Stimulated activated naive CD8-positive, alpha-beta T cell treated with anti-CD3 and anti-CD28 coated beads, Interleukin-15, amount 100 ng/mL, for 72 hours (primary cell): ENCODE data around the gene APOL4.

Experiments used
- ATAC-seq: fragments of 150-1000 bp; cut with Tn5 transposase; 2 replicates; pipeline ENCODE4 v1.10.0; 2021; ENCODE audit warnings: mild to moderate bottlenecking, moderate library complexity
- DNase-seq, 2 donors: peaks; one replicate each; pipeline ENCODE4 v3.0.0; 2021 to 2022
- H3K27ac Mint-ChIP-seq, 2 donors: one replicate each; pipeline ENCODE4 v1.8.0; 2022; ENCODE audit warnings: mild to moderate bottlenecking in 2 of 2, mixed read lengths in 2 of 2, moderate library complexity in 2 of 2
- H3K27me3 Mint-ChIP-seq: one replicate; pipeline ENCODE4 v1.8.0; 2022; ENCODE audit warnings: mixed read lengths
- H3K4me1 Mint-ChIP-seq: one replicate; pipeline ENCODE4 v1.8.0; 2022; ENCODE audit warnings: mild to moderate bottlenecking, mixed read lengths
- H3K4me3 Mint-ChIP-seq, 2 donors: one replicate each; pipeline ENCODE4 v1.8.0; 2022; ENCODE audit warnings: mild to moderate bottlenecking in 2 of 2, mixed read lengths in 2 of 2, moderate library complexity in 1 of 2
- H3K9me3 Mint-ChIP-seq, 2 donors: one replicate each; pipeline ENCODE4 v1.8.0; 2022; ENCODE audit warnings: mixed read lengths in 2 of 2

Gene APOL4

DNA sequence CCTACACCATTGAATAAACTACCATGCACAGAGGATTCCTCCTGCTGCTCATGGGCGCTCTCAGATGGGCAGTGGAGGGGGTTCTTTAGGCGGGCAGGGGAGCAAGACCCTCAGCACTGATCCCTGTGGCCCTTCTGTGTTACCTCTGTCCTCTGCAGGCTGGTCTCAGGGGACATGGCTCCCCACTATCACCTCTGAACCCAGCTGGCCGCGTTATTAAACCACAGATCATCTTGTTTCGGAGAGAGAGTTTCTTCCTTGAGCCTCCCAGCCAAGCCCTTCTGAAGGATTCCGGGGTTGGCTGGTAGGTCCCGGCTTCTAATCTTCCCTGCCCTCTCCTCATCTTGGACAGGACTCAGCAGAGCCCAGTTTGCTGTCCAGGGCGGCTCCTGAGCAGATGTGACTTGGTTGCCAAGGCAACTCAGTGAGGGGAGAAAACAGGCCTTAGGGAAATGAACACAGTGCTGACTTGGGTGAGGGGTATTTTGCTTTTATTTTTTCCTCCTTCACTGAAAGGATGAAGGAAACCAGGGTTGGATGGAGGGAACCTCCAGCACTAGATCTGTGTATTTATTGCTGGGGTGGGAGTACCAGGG is 54.3 kb downstream of the APOL4 start:
- Mint-ChIP-seq H3K9me3 (peaks cover 7 to 8% of the 10 kb centered on the region in 2 donors), H3K27ac (no peak overlapping the region), H3K4me3 (no peak overlapping the region), H3K27me3 (no peaks in the 10 kb centered on the region), H3K4me1 (peaks cover 60% of the 10 kb centered on the region)
- ATAC-seq (no peak), DNase-seq (no peak)

DNA sequence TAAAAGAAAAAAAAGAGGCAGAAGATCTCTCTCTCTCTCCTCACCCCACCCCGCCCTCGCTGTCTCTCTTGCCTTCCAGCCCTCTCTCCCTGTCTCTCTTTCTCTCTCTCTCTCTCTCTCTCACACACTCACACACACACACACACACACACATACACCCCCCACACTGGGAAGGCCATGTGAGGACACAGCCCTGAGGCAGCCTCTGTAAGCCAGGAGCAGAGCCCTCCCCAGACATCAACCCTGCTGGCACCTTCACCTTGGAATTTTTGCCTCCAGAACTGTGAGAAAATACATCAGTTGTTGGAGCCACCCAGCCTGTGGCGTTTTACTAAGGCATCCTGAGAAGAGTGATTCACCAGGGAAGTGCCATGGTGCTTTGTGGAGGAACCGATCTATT is 55.7 kb downstream of the APOL4 start:
- Mint-ChIP-seq H3K27me3 (no peaks in the 10 kb centered on the region), H3K9me3 (no peaks in the 10 kb centered on the region), H3K4me3 (no peak overlapping the region), H3K4me1 (peaks cover 46% of the 10 kb centered on the region), H3K27ac (peak overlapping the region; percentile 36 to 84)
- DNase-seq, result no peak
- no peak for ATAC-seq

DNA sequence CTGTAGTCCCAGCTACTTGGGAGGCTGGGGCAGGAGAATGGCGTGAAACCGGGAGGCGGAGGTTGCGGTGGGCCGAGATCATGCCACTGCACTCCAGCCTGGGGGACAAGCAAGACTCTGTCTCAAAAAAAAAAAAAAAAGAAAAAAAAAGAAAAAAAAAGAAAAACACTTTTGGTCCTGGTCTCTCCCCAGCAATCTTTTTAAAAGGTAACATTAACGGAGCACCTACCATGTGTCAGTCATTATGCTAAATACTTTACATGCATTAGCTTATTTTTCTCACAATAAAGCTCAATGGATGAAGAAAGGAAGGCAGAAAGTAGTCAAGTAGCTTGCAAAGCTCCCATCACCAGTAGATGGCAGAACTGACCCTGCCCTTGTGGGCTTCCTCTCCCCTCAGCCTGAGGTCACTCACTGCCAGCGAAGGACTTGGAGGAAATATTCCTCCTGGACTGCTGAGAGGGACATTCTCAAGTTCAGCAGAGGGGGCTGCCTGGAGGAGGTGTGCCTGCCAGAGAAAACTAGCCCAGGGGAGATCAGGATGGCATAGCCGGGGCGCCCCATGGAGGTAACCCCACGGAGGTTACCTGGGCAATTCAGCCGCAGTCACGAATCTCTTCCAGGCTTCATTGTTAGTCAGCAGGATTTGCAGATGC is 56.6 kb downstream of the APOL4 start:
- Mint-ChIP-seq H3K27me3 (no peaks in the 10 kb centered on the region), H3K27ac (peak overlapping the region in 1 of 2 donors; percentile 16), H3K9me3 (no peaks in the 10 kb centered on the region), H3K4me1 (peaks cover 37% of the 10 kb centered on the region), H3K4me3 (no peak overlapping the region)
- DNase-seq (no peak), ATAC-seq (peak; percentile 72)

DNA sequence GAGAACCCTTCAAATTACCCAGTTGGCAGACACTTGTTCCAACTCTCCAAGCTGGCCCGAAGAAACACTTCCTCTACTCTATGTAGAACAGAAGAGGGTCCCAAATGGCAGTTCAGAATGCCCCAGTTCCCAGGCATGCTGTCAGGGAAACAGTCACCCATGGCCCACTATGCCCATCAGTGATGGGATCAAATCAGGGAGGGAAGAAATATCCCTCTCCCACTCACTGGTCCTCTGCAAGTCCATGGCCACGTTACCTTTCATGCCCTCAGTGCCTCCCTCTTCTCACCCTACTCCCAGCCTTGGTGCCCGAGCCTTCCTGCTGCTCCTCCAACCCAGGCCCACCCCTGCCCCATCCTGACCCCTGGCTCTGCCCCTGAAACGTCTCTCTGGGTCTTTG is 57.7 kb downstream of the APOL4 start:
- ATAC-seq (no peak), DNase-seq (no peak)
- no peaks in the 10 kb centered on the region for H3K9me3 Mint-ChIP-seq
- no peak overlapping the region for H3K4me3 Mint-ChIP-seq
- peaks cover 36% of the 10 kb centered on the region for H3K4me1 Mint-ChIP-seq
- no peaks in the 10 kb centered on the region for H3K27me3 Mint-ChIP-seq
- peak overlapping the region in 1 of 2 donors; percentile 13 for H3K27ac Mint-ChIP-seq

DNA sequence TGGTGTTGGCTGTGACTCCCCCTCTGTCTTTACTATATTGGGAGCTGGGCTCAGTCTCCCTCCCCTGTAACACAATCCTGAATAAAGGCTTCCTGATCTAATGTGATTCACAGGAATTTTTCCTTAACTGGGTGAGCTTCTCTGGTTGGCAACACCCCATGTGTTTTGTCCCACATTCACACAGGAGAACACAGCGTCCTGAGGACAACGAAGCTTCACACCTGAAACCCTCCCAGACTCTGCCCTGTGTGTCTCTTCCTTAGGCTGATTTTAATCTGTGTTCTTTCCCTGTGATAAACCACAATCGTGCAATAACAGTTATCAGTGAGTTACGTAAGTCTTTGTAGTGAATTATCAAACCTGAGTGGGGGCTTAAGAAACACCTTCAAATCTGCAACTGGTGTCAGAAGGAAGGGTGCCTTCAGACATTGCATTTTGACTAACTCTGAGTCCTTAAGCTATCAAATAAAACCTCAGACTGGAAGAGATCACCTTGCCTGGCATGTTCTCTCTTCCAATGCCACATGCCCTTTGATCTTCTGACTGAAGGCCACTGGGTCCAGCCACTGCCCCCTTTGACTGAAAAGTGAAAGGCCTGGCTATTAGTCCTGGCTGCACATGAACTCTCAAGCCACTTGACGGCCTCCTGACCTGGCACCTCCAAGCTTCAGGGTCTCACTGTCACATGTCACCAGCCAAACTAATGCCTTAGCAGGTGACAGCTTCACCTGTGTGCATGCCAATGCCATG is 58.4 kb downstream of the APOL4 start:
- no peak overlapping the region for H3K4me3 Mint-ChIP-seq
- H3K9me3 Mint-ChIP-seq, result no peaks in the 10 kb centered on the region
- H3K27me3 Mint-ChIP-seq, result no peaks in the 10 kb centered on the region
- ATAC-seq, result no peak
- DNase-seq, result no peak
- peak overlapping the region; percentile 31 to 75 for H3K27ac Mint-ChIP-seq
- H3K4me1 Mint-ChIP-seq, result peaks cover 31% of the 10 kb centered on the region

DNA sequence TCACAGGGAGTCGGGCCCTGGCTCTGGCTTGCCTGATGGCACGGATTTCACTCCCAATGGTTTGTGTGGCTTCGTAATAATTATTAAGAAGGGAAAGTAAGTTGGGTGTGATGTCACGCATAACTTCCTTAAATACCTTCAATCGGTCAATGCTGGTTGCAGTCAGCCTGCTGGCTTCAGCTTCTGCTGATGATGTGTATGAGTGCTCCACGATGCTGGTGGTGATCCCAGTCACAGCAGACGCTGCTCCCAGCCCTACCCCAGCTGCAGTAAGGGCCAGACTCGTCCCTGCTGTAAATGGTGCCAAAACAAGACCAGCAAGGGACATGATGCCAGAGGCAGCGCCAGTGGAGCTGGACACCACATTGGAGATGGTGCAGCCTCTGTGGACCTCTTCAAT is 60.1 kb downstream of the APOL4 start:
- Mint-ChIP-seq H3K4me1 (peaks cover 29% of the 10 kb centered on the region), H3K9me3 (no peaks in the 10 kb centered on the region), H3K4me3 (no peak overlapping the region), H3K27ac (peak overlapping the region; percentile 66 to 81), H3K27me3 (no peaks in the 10 kb centered on the region)
- DNase-seq, result no peak
- no peak for ATAC-seq
